KMS-11 (cell line): ENCODE results near the gene CAMK2G.

Experiments used
- H2AFZ ChIP-seq: fragments of 200-600 bp; sonication (generic); 2 replicates; pipeline ENCODE4 v1.6.1; 2016; ENCODE audit warnings: antibody characterized with exemption, mixed run types, low read depth
- H3K27ac ChIP-seq: fragments of 200-600 bp; sonication (generic); 2 replicates; pipeline ENCODE4 v1.6.1; 2016; ENCODE audit warnings: mild to moderate bottlenecking, mixed run types
- H3K27me3 ChIP-seq: fragments of 200-600 bp; sonication (generic); 2 replicates; pipeline ENCODE4 v1.6.1; 2017; ENCODE audit warnings: mild to moderate bottlenecking, low read depth, mixed run types, moderate library complexity; ENCODE audit not compliant: insufficient read depth
- H3K36me3 ChIP-seq: fragments of 200-600 bp; sonication (generic); 2 replicates; pipeline ENCODE4 v1.6.1; 2017; ENCODE audit warnings: mild to moderate bottlenecking, mixed run types; ENCODE audit not compliant: insufficient read depth
- H3K4me1 ChIP-seq: fragments of 200-600 bp; sonication (generic); 2 replicates; pipeline ENCODE4 v1.6.1; 2016; ENCODE audit warnings: mild to moderate bottlenecking, low read depth, mixed run types; ENCODE audit not compliant: poor library complexity, severe bottlenecking
- H3K4me2 ChIP-seq: fragments of 200-600 bp; sonication (generic); 2 replicates; pipeline ENCODE4 v1.7.0; 2016; ENCODE audit warnings: mild to moderate bottlenecking, mixed run types
- H3K4me3 ChIP-seq: fragments of 200-600 bp; sonication (generic); IDR thresholded peaks from 2 replicates; pipeline ENCODE4 v1.6.1; 2017; ENCODE audit warnings: low read depth, low read length, mixed read lengths; ENCODE audit not compliant: insufficient read depth
- H3K79me2 ChIP-seq: fragments of 200-600 bp; sonication (generic); 2 replicates; pipeline ENCODE4 v1.6.1; 2016; ENCODE audit warnings: low read depth, mixed run types; ENCODE audit not compliant: insufficient read depth
- H3K9ac ChIP-seq: fragments of 200-600 bp; sonication (generic); 2 replicates; pipeline ENCODE4 v1.6.1; 2016; ENCODE audit warnings: mild to moderate bottlenecking, mixed run types
- H4K20me1 ChIP-seq: fragments of 200-600 bp; sonication (generic); 2 replicates; pipeline ENCODE4 v1.6.1; 2016; ENCODE audit warnings: mild to moderate bottlenecking, mixed run types; ENCODE audit not compliant: insufficient read depth
- CTCF ChIP-seq: fragments of 200-600 bp; sonication (generic); conservative IDR thresholded peaks from 2 replicates; pipeline ENCODE4 v1.6.1; 2017; ENCODE audit warnings: low read depth, mild to moderate bottlenecking, antibody characterized with exemption, low read length, moderate library complexity, mixed read lengths

The CAMK2G gene

GRCh38 chr10:73908853-73909539 is 34.6 kb upstream of the CAMK2G start:
- no peak overlapping the region for H2AFZ ChIP-seq
- H3K9ac ChIP-seq, result no peak overlapping the region
- no peaks in the 10 kb centered on the region for H3K79me2 ChIP-seq
- no peak overlapping the region for H3K4me3 ChIP-seq
- H3K4me1 ChIP-seq, result no peaks in the 10 kb centered on the region
- H3K27me3 ChIP-seq, result peaks cover 6% of the 10 kb centered on the region
- no peak overlapping the region for H3K4me2 ChIP-seq
- no peaks in the 10 kb centered on the region for H3K36me3 ChIP-seq
- H4K20me1 ChIP-seq, result no peaks in the 10 kb centered on the region
- no peak overlapping the region for H3K27ac ChIP-seq
- TF ChIP-seq CTCF, result no peak

GRCh38 chr10:73907841-73908517 is 33.6 kb upstream of the CAMK2G start:
- Histone ChIP-seq H3K4me2 (no peak overlapping the region), H3K4me1 (no peaks in the 10 kb centered on the region), H3K4me3 (no peak overlapping the region), H3K36me3 (no peaks in the 10 kb centered on the region), H4K20me1 (no peaks in the 10 kb centered on the region), H3K79me2 (no peaks in the 10 kb centered on the region), H2AFZ (no peak overlapping the region), H3K27ac (no peak overlapping the region), H3K27me3 (peaks cover 6% of the 10 kb centered on the region), H3K9ac (no peak overlapping the region)
- no peak for TF ChIP-seq CTCF

GRCh38 chr10:73906524-73907447 is 32.4 kb upstream of the CAMK2G start:
- no peak overlapping the region for H3K4me3 ChIP-seq
- H2AFZ ChIP-seq, result no peak overlapping the region
- TF ChIP-seq CTCF, result no peak
- no peaks in the 10 kb centered on the region for H3K4me1 ChIP-seq
- no peak overlapping the region for H3K9ac ChIP-seq
- no peak overlapping the region for H3K4me2 ChIP-seq
- no peaks in the 10 kb centered on the region for H3K36me3 ChIP-seq
- no peaks in the 10 kb centered on the region for H3K79me2 ChIP-seq
- H4K20me1 ChIP-seq, result no peaks in the 10 kb centered on the region
- H3K27me3 ChIP-seq, result peaks cover 5% of the 10 kb centered on the region
- no peak overlapping the region for H3K27ac ChIP-seq

GRCh38 chr10:73905256-73906020 is 31.1 kb upstream of the CAMK2G start:
- H3K79me2 ChIP-seq, result no peaks in the 10 kb centered on the region
- no peak overlapping the region for H3K27ac ChIP-seq
- no peaks in the 10 kb centered on the region for H4K20me1 ChIP-seq
- no peak overlapping the region for H3K4me2 ChIP-seq
- H3K27me3 ChIP-seq, result no peaks in the 10 kb centered on the region; the same call in 1 of the 2 replicates
- H3K4me3 ChIP-seq, result no peak overlapping the region
- no peaks in the 10 kb centered on the region for H3K4me1 ChIP-seq
- no peaks in the 10 kb centered on the region for H3K36me3 ChIP-seq
- no peak overlapping the region for H2AFZ ChIP-seq
- TF ChIP-seq CTCF, result no peak
- H3K9ac ChIP-seq, result no peak overlapping the region
